Keratinocyte (primary cell): Measurements from ENCODE around the gene PLXNB3. TPM values are rescaled to one million over a fixed set of nuclear protein-coding genes. Genes with fewer than 3 reads are reported as not detected.

Source experiments
- DNase-seq: peaks from one replicate; pipeline ENCODE4 v3.0.0-alpha.2; 2011; ENCODE audit warnings: low read depth, missing footprints, low spot score
- FAIRE-seq: peaks from 2 replicates; lab custom pipeline; 2011; peaks lifted over from hg19 to GRCh38; lab: Jason Lieb, UNC
- H2AFZ ChIP-seq: 2 replicates; pipeline ENCODE4 v1.6.0; 2012; ENCODE audit warnings: low read length, control low read depth, inconsistent platforms; ENCODE audit not compliant: control insufficient read depth
- H3K27ac ChIP-seq: 2 replicates; pipeline ENCODE4 v1.5.1; 2011; ENCODE audit warnings: low read length; ENCODE audit not compliant: control insufficient read depth, insufficient read depth
- H3K27me3 ChIP-seq: 3 replicates; pipeline ENCODE4 v1.6.0; 2011; ENCODE audit warnings: low read length; ENCODE audit not compliant: control insufficient read depth, insufficient read depth; ENCODE audit errors: extremely low read depth
- H3K36me3 ChIP-seq, 2 experiments: 2 replicates in 1 of 2; 3 replicates in 1 of 2; pipeline ENCODE4 v1.5.1; 2011; ENCODE audit warnings: low read length in 2 of 2, mild to moderate bottlenecking in 1 of 2; ENCODE audit not compliant: control insufficient read depth in 2 of 2, insufficient read depth in 2 of 2; ENCODE audit errors: extremely low read depth in 1 of 2
- H3K4me1 ChIP-seq: 3 replicates; pipeline ENCODE4 v1.5.1; 2011; ENCODE audit warnings: low read length; ENCODE audit not compliant: control insufficient read depth, insufficient read depth; ENCODE audit errors: extremely low read depth
- H3K4me2 ChIP-seq: 3 replicates; pipeline ENCODE4 v1.6.0; 2011; ENCODE audit warnings: low read depth, low read length; ENCODE audit not compliant: control insufficient read depth, insufficient read depth; ENCODE audit errors: extremely low read depth
- H3K4me3 ChIP-seq, 3 experiments: fragments of 200-600 bp in 1 of 3; sonication (generic) in 1 of 3; 2 replicates in 2 of 3; 3 replicates in 1 of 3; pipeline ENCODE4 v1.5.1; 2011 to 2016; ENCODE audit warnings: low read length in 3 of 3, mild to moderate bottlenecking in 3 of 3, control low read depth in 2 of 3, inconsistent platforms in 1 of 3, low read depth in 1 of 3, mixed read lengths in 1 of 3, mixed run types in 1 of 3, moderate library complexity in 1 of 3; ENCODE audit not compliant: control insufficient read depth in 2 of 3, insufficient read depth in 2 of 3; ENCODE audit errors: extremely low read depth in 1 of 3
- H3K79me2 ChIP-seq: 2 replicates; pipeline ENCODE4 v1.6.0; 2012; ENCODE audit warnings: low read length; ENCODE audit not compliant: control insufficient read depth, insufficient read depth
- H3K9ac ChIP-seq: 3 replicates; pipeline ENCODE4 v1.6.0; 2011; ENCODE audit warnings: low read length; ENCODE audit not compliant: control insufficient read depth, insufficient read depth; ENCODE audit errors: extremely low read depth
- H3K9me1 ChIP-seq: 3 replicates; pipeline ENCODE4 v1.6.0; 2011; ENCODE audit warnings: low read length; ENCODE audit not compliant: control insufficient read depth, insufficient read depth; ENCODE audit errors: extremely low read depth
- H3K9me3 ChIP-seq: 2 replicates; pipeline ENCODE4 v1.5.1; 2012; ENCODE audit warnings: low read depth, low read length; ENCODE audit not compliant: control insufficient read depth
- H4K20me1 ChIP-seq: 3 replicates; pipeline ENCODE4 v1.6.0; 2011; ENCODE audit warnings: low read length; ENCODE audit not compliant: control insufficient read depth, insufficient read depth; ENCODE audit errors: extremely low read depth
- EZH2 ChIP-seq: IDR thresholded peaks from one replicate; pipeline ENCODE4 v1.6.1; 2012; ENCODE audit warnings: inconsistent platforms, mild to moderate bottlenecking, low read length, moderate library complexity
- dilution Hi-C: fragments of 300-500 bp; cut with MboI; formaldehyde crosslinking; loops from one replicate; pipeline ENCODE4 v1.7.0; 2020; ENCODE audit warnings: low sequenced_read_pairs; ENCODE audit not compliant: extremely low pct_ligation_motif_present
- polyA plus RNA-seq, 5 experiments: library from polyadenylated mRNA; depleted of rRNA in 3 of 5; stranded (reverse) in 3 of 5; stranded (forward) in 1 of 5; unstranded in 1 of 5; fragments of >200 nt; gene quantifications; 1 replicate in 1 of 5; 2 replicates in 3 of 5; 3 replicates in 1 of 5; pipeline versions ENCODE4 v1.2.1 to v1.2.3, GENCODE V29; 2011 to 2012; ENCODE audit warnings: missing spikeins in 2 of 5, low read depth in 1 of 5, low replicate concordance in 1 of 5
- TF ChIP-seq, protein P1 (sequence below), 3 experiments: IDR thresholded peaks in 1 of 3; conservative IDR thresholded peaks in 1 of 3; optimal IDR thresholded peaks in 1 of 3; 2 replicates in 2 of 3; 3 replicates in 1 of 3; pipeline versions ENCODE3 to v1.5.1; 2011; ENCODE audit warnings: low read length in 3 of 3, mild to moderate bottlenecking in 3 of 3, moderate library complexity in 2 of 3, control low read depth in 1 of 3, inconsistent platforms in 1 of 3; ENCODE audit not compliant: insufficient read depth in 2 of 3; ENCODE audit errors: extremely low read depth in 1 of 3

PLXNB3 gene
- polyA plus RNA-seq, 1 donor (not counting 4 experiments of a cell fraction or from before 2014, with no cell fraction given), result 7.2 TPM

DNA sequence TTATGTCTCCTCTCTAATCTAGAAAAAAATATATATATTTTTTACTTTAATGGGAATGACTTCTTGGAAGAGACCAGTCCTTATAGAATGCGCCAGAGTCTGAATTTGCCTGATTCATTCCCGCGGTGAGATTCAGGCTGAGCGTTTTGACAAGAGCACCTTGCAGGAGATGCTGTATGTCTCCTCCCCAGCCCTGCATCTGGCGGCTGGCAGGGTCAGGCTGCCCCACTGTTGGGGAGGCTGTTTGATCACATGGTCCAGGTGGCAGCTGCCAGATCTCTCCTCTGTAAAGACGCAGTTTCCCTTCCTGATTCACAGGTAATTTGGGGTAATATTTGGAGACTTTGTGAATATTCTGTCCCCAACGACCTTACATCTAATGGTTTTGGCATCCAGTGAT is 56.6 kb downstream of the PLXNB3 start:
- Histone ChIP-seq H2AFZ (no peak overlapping the region), H4K20me1 (no peaks in the 10 kb centered on the region), H3K9me1 (no peaks in the 10 kb centered on the region), H3K79me2 (no peaks in the 10 kb centered on the region), H3K4me3 (no peak overlapping the region), H3K9ac (no peak overlapping the region), H3K4me1 (no peaks in the 10 kb centered on the region), H3K9me3 (no peaks in the 10 kb centered on the region), H3K27ac (no peak overlapping the region), H3K36me3 (no peaks in the 10 kb centered on the region), H3K4me2 (no peak overlapping the region), H3K27me3 (peaks cover 7% of the 10 kb centered on the region)
- no peak for TF ChIP-seq EZH2
- TF ChIP-seq, protein P1, sequence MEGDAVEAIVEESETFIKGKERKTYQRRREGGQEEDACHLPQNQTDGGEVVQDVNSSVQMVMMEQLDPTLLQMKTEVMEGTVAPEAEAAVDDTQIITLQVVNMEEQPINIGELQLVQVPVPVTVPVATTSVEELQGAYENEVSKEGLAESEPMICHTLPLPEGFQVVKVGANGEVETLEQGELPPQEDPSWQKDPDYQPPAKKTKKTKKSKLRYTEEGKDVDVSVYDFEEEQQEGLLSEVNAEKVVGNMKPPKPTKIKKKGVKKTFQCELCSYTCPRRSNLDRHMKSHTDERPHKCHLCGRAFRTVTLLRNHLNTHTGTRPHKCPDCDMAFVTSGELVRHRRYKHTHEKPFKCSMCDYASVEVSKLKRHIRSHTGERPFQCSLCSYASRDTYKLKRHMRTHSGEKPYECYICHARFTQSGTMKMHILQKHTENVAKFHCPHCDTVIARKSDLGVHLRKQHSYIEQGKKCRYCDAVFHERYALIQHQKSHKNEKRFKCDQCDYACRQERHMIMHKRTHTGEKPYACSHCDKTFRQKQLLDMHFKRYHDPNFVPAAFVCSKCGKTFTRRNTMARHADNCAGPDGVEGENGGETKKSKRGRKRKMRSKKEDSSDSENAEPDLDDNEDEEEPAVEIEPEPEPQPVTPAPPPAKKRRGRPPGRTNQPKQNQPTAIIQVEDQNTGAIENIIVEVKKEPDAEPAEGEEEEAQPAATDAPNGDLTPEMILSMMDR (optimal IDR thresholded peaks at IDR 0.05 in 1 of 3, IDR thresholded peaks at IDR 0.05 in 1 of 3, conservative IDR thresholded peaks at IDR 0.05 in 1 of 3; ENCODE audit: extremely low read depth in 1 of 3, insufficient read depth in 2 of 3, low read length in 3 of 3), result no peak
- DNase-seq (no peak), FAIRE-seq (no peak)
- dilution Hi-C loops, result no loop called here

GRCh38 chrX:153821066-153821465 is 57.0 kb downstream of the PLXNB3 start:
- H2AFZ ChIP-seq, result no peak overlapping the region
- peaks cover 7% of the 10 kb centered on the region for H3K27me3 ChIP-seq
- no peaks in the 10 kb centered on the region for H3K9me3 ChIP-seq
- H3K9ac ChIP-seq, result no peak overlapping the region
- no peak overlapping the region for H3K27ac ChIP-seq
- no peaks in the 10 kb centered on the region for H3K79me2 ChIP-seq
- TF ChIP-seq, protein P1 (optimal IDR thresholded peaks at IDR 0.05 in 1 of 3, IDR thresholded peaks at IDR 0.05 in 1 of 3, conservative IDR thresholded peaks at IDR 0.05 in 1 of 3; ENCODE audit: extremely low read depth in 1 of 3, insufficient read depth in 2 of 3, low read length in 3 of 3), result no peak
- TF ChIP-seq EZH2, result no peak
- no peaks in the 10 kb centered on the region for H3K36me3 ChIP-seq
- dilution Hi-C loops, result no loop called here
- no peak for FAIRE-seq
- no peaks in the 10 kb centered on the region for H4K20me1 ChIP-seq
- H3K9me1 ChIP-seq, result no peaks in the 10 kb centered on the region
- no peak overlapping the region for H3K4me3 ChIP-seq
- no peaks in the 10 kb centered on the region for H3K4me1 ChIP-seq
- no peak for DNase-seq
- no peak overlapping the region for H3K4me2 ChIP-seq
